Left renal cortex interstitium (tissue), 4 donors: ENCODE data around the gene PARD3B. TPM values are rescaled to one million over a fixed set of nuclear protein-coding genes. Genes with fewer than 3 reads are reported as not detected.

Source experiments
- DNase-seq, 4 donors: peaks; one replicate each; pipeline ENCODE4 v3.0.0-alpha.2; 2013; ENCODE audit warnings: low read depth in 4 of 4, low spot score in 2 of 4, missing footprints in 1 of 4
- polyA plus RNA-seq, 4 donors: library from polyadenylated mRNA; unstranded; fragments of 120-200 nt; gene quantifications; one replicate each; pipeline ENCODE4 v1.2.1, GENCODE V29; 2013; ENCODE audit not compliant: insufficient read length in 4 of 4

The PARD3B gene
- polyA plus RNA-seq, 4 donors: 31.9 to 36.3 (median 34.3) TPM

- no peak for DNase-seq
Observed at GRCh38 chr2:205169012-205169411, 623.7 kb downstream of the PARD3B start.

- DNase-seq: no peak
Observed at GRCh38 chr2:205169464-205169863, 624.2 kb downstream of the PARD3B start.

GRCh38 chr2:205170399-205170798 lies 625.1 kb downstream of the PARD3B start:
- DNase-seq: no peak

GRCh38 chr2:205171261-205171940 lies 626.1 kb downstream of the PARD3B start:
- no peak for DNase-seq

- no peak for DNase-seq
Observed at GRCh38 chr2:205175831-205176230, 630.6 kb downstream of the PARD3B start.

GRCh38 chr2:205176546-205176945 lies 631.3 kb downstream of the PARD3B start:
- no peak for DNase-seq

GRCh38 chr2:205177546-205177945 lies 632.3 kb downstream of the PARD3B start:
- DNase-seq: no peak

- no peak for DNase-seq
Observed at GRCh38 chr2:205180730-205181129, 635.5 kb downstream of the PARD3B start.

- DNase-seq: no peak
Observed at GRCh38 chr2:205187731-205188130, 642.5 kb downstream of the PARD3B start.

GRCh38 chr2:205188239-205189138 lies 643.2 kb downstream of the PARD3B start:
- DNase-seq: no peak

- DNase-seq: no peak
Observed at GRCh38 chr2:205189301-205189700, 644.0 kb downstream of the PARD3B start.

GRCh38 chr2:205190528-205190927 lies 645.3 kb downstream of the PARD3B start:
- no peak for DNase-seq

- DNase-seq: no peak
Observed at GRCh38 chr2:205193125-205193835, 648.0 kb downstream of the PARD3B start.

- DNase-seq: no peak
Observed at GRCh38 chr2:205193836-205194228, 648.6 kb downstream of the PARD3B start.

- no peak for DNase-seq
Observed at GRCh38 chr2:205197468-205198139, 652.3 kb downstream of the PARD3B start.

- no peak for DNase-seq
Observed at GRCh38 chr2:205198140-205198525, 652.9 kb downstream of the PARD3B start.

GRCh38 chr2:205199165-205199850 lies 654.0 kb downstream of the PARD3B start:
- no peak for DNase-seq

GRCh38 chr2:205210494-205210893 lies 665.2 kb downstream of the PARD3B start:
- no peak for DNase-seq

- DNase-seq: no peak
Observed at GRCh38 chr2:205212357-205212756, 667.1 kb downstream of the PARD3B start.

GRCh38 chr2:205216092-205216491 lies 670.8 kb downstream of the PARD3B start:
- no peak for DNase-seq
